Spleen (tissue), 11 donors: Measurements from ENCODE around the gene LRP11. TPM values are rescaled to one million over a fixed set of nuclear protein-coding genes. Genes with fewer than 3 reads are reported as not detected.

ENCODE experiments used
- DNase-seq: peaks from one replicate; pipeline ENCODE4 v3.0.0-alpha.2; 2020
- H3K27ac ChIP-seq, 8 donors: fragments of 200-600 bp; sonication (generic) in 7 of 8; 1 replicate in 4 of 8; 2 replicates in 4 of 8; pipeline versions ENCODE4 v1.5.0 to v1.8.0; 2016 to 2021; ENCODE audit warnings: inconsistent platforms in 4 of 8, mild to moderate bottlenecking in 4 of 8, moderate library complexity in 1 of 8
- H3K27me3 ChIP-seq, 7 donors: fragments of 200-600 bp; sonication (generic) in 6 of 7; replicated peaks in 1 of 7; 1 replicate in 4 of 7; 2 replicates in 3 of 7; pipeline versions ENCODE4 v1.5.0 to v1.8.0; 2016 to 2021; ENCODE audit warnings: inconsistent platforms in 3 of 7, mild to moderate bottlenecking in 1 of 7
- H3K36me3 ChIP-seq, 6 donors: fragments of 200-600 bp; sonication (generic) in 5 of 6; 1 replicate in 4 of 6; 2 replicates in 2 of 6; pipeline versions ENCODE4 v1.5.0 to v1.8.0; 2016 to 2021; ENCODE audit warnings: inconsistent platforms in 2 of 6
- H3K4me1 ChIP-seq, 6 donors: fragments of 200-600 bp; sonication (generic) in 5 of 6; 1 replicate in 3 of 6; 2 replicates in 3 of 6; pipeline versions ENCODE4 v1.5.0 to v1.8.0; 2016 to 2021; ENCODE audit warnings: inconsistent platforms in 3 of 6
- H3K4me3 ChIP-seq, 8 donors: fragments of 200-600 bp; sonication (generic) in 7 of 8; 1 replicate in 4 of 8; 2 replicates in 4 of 8; pipeline versions ENCODE4 v1.5.0 to v1.8.0; 2016 to 2021; ENCODE audit warnings: inconsistent platforms in 4 of 8, mild to moderate bottlenecking in 4 of 8, moderate library complexity in 2 of 8
- H3K9me3 ChIP-seq, 8 donors: fragments of 200-600 bp; sonication (generic) in 7 of 8; 1 replicate in 4 of 8; 2 replicates in 4 of 8; pipeline versions ENCODE4 v1.5.0 to v1.8.0; 2016 to 2021; ENCODE audit warnings: inconsistent platforms in 4 of 8
- POLR2A ChIP-seq, 3 donors: fragments of 450-650 bp; IDR thresholded peaks; one replicate each; pipeline ENCODE4 v1.5.1; 2017; ENCODE audit warnings: antibody characterized with exemption in 3 of 3, mild to moderate bottlenecking in 1 of 3
- POLR2AphosphoS5 ChIP-seq, 3 donors: sonication (generic); formaldehyde crosslinking; IDR thresholded peaks; one replicate each; pipeline ENCODE4 v1.5.1; 2017; ENCODE audit warnings: antibody characterized with exemption in 3 of 3
- WGBS, 5 donors: extraction: QIAGEN DNeasy Blood & Tissue Kit in 3 of 5; methylation state at CpG; one replicate each; pipeline versions ENCODE4 v1.1.5 to v1.1.7; 2013 to 2018; 5-methylcytosine and 5-hydroxymethylcytosine counted together
- intact Hi-C: fragments of 100-400 bp; cut with DNase I; formaldehyde crosslinking; loops from one replicate; pipeline ENCODE4 v1.15.0; 2023; ENCODE audit warnings: low total_unique reads
- polyA plus RNA-seq, 3 donors: library from polyadenylated mRNA; stranded (reverse); fragments of 200-250 nt; gene quantifications; one replicate each; pipeline ENCODE4 v1.2.1, GENCODE V29; 2013
- total RNA-seq, 7 donors: library from RNA; depleted of rRNA in 3 of 7; stranded (reverse); fragments of >200 nt in 3 of 7; fragmentation: NEBNext Ultra II Directional in 4 of 7; extraction: Animal tissue kit (Norgen Biotek cat#: 25700) in 4 of 7; gene quantifications; one replicate each; pipeline versions ENCODE4 v1.1.0 to v1.2.1, GENCODE V29; 2016 to 2021
- TF ChIP-seq, protein P1 (sequence below), 11 experiments: fragments of 200-600 bp in 7 of 11; fragments of 450-650 bp in 4 of 11; sonication (generic) in 4 of 11; IDR thresholded peaks in 8 of 11; conservative IDR thresholded peaks in 3 of 11; 1 replicate in 7 of 11; 2 replicates in 4 of 11; pipeline versions ENCODE4 v1.4.0 to v1.8.0; 2016 to 2021; ENCODE audit warnings: antibody characterized with exemption in 11 of 11, inconsistent platforms in 4 of 11, mild to moderate bottlenecking in 1 of 11
- donor health status: healthy with polysubstance abuse.
- donor health status: DM: no; HTN: no; CAD: no; lungs with moderate emphysema.
- donor health status: DM: no; HTN: no; CAD: no.
- donor health status: Bipolar disorder and iron deficiency.
- donor health status: healthy.
- donor health status: DM: no; HTN: no; CAD: no.
- donor health status: DM: yes; HTN: yes; CAD: no.

LRP11 gene
- total and polyA plus RNA-seq, 10 donors: 0.65 to 15.0 (median 7.1) TPM

- intact Hi-C loops: no loop called here
- Histone ChIP-seq H3K27ac (no peak overlapping the region), H3K9me3 (no peaks in the 10 kb centered on the region), H3K27me3 (peaks cover 0 to 36% (median 0%) of the 10 kb centered on the region in 7 donors), H3K4me3 (no peak overlapping the region), H3K36me3 (no peaks in the 10 kb centered on the region), H3K4me1 (peaks cover under 1 to 25% (median 14%) of the 10 kb centered on the region in 6 donors)
- 84 to 93% (median 92%) methylated on average over 6 to 7 of the region's 7 CpGs for WGBS, 5 donors
- DNase-seq: no peak
- TF ChIP-seq, protein P1, sequence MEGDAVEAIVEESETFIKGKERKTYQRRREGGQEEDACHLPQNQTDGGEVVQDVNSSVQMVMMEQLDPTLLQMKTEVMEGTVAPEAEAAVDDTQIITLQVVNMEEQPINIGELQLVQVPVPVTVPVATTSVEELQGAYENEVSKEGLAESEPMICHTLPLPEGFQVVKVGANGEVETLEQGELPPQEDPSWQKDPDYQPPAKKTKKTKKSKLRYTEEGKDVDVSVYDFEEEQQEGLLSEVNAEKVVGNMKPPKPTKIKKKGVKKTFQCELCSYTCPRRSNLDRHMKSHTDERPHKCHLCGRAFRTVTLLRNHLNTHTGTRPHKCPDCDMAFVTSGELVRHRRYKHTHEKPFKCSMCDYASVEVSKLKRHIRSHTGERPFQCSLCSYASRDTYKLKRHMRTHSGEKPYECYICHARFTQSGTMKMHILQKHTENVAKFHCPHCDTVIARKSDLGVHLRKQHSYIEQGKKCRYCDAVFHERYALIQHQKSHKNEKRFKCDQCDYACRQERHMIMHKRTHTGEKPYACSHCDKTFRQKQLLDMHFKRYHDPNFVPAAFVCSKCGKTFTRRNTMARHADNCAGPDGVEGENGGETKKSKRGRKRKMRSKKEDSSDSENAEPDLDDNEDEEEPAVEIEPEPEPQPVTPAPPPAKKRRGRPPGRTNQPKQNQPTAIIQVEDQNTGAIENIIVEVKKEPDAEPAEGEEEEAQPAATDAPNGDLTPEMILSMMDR (IDR thresholded peaks at IDR 0.05 in 8 of 11, conservative IDR thresholded peaks at IDR 0.05 in 3 of 11): no peak
- no peak for TF ChIP-seq POLR2A (IDR thresholded peaks at IDR 0.05)
- TF ChIP-seq POLR2AphosphoS5 (IDR thresholded peaks at IDR 0.05): no peak
Measured at GRCh38 chr6:149859368-149859767, 4.8 kb downstream of the LRP11 start.

GRCh38 chr6:149857541-149857940 is 6.6 kb downstream of the LRP11 start:
- no peak for TF ChIP-seq POLR2A (IDR thresholded peaks at IDR 0.05)
- TF ChIP-seq POLR2AphosphoS5 (IDR thresholded peaks at IDR 0.05): no peak
- TF ChIP-seq, protein P1 (IDR thresholded peaks at IDR 0.05 in 8 of 11, conservative IDR thresholded peaks at IDR 0.05 in 3 of 11): no peak
- Histone ChIP-seq H3K36me3 (no peaks in the 10 kb centered on the region), H3K4me1 (peaks cover 0 to 16% (median 6%) of the 10 kb centered on the region in 6 donors), H3K4me3 (no peak overlapping the region), H3K9me3 (no peaks in the 10 kb centered on the region), H3K27ac (no peak overlapping the region), H3K27me3 (peaks cover 0 to 32% (median 0%) of the 10 kb centered on the region in 7 donors)
- WGBS, 5 donors: 88 to 95% (median 90%) methylated on average over 5 of the region's 5 CpGs
- intact Hi-C loops: no loop called here
- no peak for DNase-seq

DNA sequence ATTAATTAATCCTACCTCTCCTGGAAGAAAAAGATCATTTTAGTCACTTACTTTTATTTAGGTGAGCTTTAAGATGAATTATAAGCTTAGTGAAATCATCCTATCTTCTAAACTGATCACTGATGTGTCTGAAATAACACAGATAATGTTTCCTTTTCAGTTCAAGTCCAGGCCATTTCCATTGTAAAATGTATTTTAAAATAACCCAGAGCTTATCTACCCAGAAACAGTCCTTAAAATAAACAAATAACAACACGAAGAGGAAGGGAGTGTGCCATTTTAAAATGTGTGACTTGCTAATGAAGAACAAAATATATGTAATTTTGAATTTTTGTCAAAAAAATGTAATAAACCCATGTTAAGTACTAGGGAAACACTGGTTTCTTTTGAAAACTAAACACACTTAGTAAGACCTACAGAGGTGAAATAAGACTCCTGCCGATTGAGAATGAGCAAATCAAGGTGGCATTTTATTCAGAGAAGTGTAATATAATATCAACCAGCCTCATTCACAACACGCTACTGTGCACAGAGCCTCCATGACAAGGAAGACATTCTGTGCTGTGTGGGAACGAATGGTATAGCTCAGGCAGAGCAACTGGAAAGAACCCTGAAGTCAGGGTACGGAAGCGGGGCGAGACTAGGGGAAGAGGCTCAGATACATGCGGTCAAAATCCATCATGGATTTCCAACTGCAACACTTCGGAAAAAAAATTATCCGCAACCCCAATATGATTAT is 7.7 kb downstream of the LRP11 start:
- Histone ChIP-seq H3K27me3 (peaks cover 0 to 20% (median 0%) of the 10 kb centered on the region in 7 donors), H3K27ac (no peak overlapping the region), H3K4me3 (no peak overlapping the region), H3K9me3 (no peaks in the 10 kb centered on the region), H3K36me3 (no peaks in the 10 kb centered on the region), H3K4me1 (peaks cover 0 to 19% (median 12%) of the 10 kb centered on the region in 6 donors)
- no peak for DNase-seq
- TF ChIP-seq, protein P1 (IDR thresholded peaks at IDR 0.05 in 8 of 11, conservative IDR thresholded peaks at IDR 0.05 in 3 of 11): no peak
- TF ChIP-seq POLR2AphosphoS5 (IDR thresholded peaks at IDR 0.05) (no peak), POLR2A (IDR thresholded peaks at IDR 0.05) (no peak)
- 81 to 95% (median 92%) methylated on average over 10 of the region's 10 CpGs for WGBS, 5 donors
- intact Hi-C loops: no loop called here

GRCh38 chr6:149855741-149856140 is 8.4 kb downstream of the LRP11 start:
- Histone ChIP-seq H3K4me1 (peaks cover 0 to 19% (median 12%) of the 10 kb centered on the region in 6 donors), H3K4me3 (no peak overlapping the region), H3K27ac (no peak overlapping the region), H3K9me3 (no peaks in the 10 kb centered on the region), H3K27me3 (peaks cover 0 to 14% (median 0%) of the 10 kb centered on the region in 7 donors), H3K36me3 (no peaks in the 10 kb centered on the region)
- DNase-seq: no peak
- TF ChIP-seq, protein P1 (IDR thresholded peaks at IDR 0.05 in 8 of 11, conservative IDR thresholded peaks at IDR 0.05 in 3 of 11): no peak
- TF ChIP-seq POLR2A (IDR thresholded peaks at IDR 0.05): no peak
- no peak for TF ChIP-seq POLR2AphosphoS5 (IDR thresholded peaks at IDR 0.05)
- 86 to 96% (median 94%) methylated on average over 2 of the region's 2 CpGs for WGBS, 5 donors
- intact Hi-C loops: no loop called here
